ENCODE measurements around the gene SRGAP3.

GRCh38 chr3:8937064-8938020 lies 312.1 kb downstream of the SRGAP3 start:
- no peak for TF ChIP-seq POLR2AphosphoS5 (IDR thresholded peaks at IDR 0.05; ENCODE audit: low read depth, low read length)
- no peak for TF ChIP-seq POLR2A (IDR thresholded peaks at IDR 0.05; ENCODE audit: low read depth, low read length)
- TF ChIP-seq TAF1 (IDR thresholded peaks at IDR 0.05; ENCODE audit: borderline replicate concordance, low read depth, low read length) = no peak
